Skin epidermis (tissue), 12 donors: Measurements from ENCODE around the gene MRPS18A.
"Not testable (repeated sequence)": the region's sequence is repeated elsewhere in the genome, so short reads cannot be mapped to it uniquely, and the experiment has no call there.

Experiments
- H3K27ac ChIP-seq, 21 experiments: fragments of 200-600 bp; sonication (generic) in 11 of 21; one replicate each; pipeline ENCODE4 v1.5.0; 2020; ENCODE audit warnings: mild to moderate bottlenecking in 3 of 21, inconsistent platforms in 2 of 21, moderate library complexity in 2 of 21
- H3K4me3 ChIP-seq, 7 experiments: fragments of 200-600 bp; sonication (generic) in 2 of 7; one replicate each; pipeline ENCODE4 v1.5.0; 2020; ENCODE audit warnings: inconsistent platforms in 2 of 7, mild to moderate bottlenecking in 2 of 7, moderate library complexity in 1 of 7

The MRPS18A gene

GRCh38 chr6:43702171-43702533 is 14.6 kb upstream of the MRPS18A start:
- peak overlapping the region in 16 of 21 experiments; percentile 21 to 81 (median 60) for H3K27ac ChIP-seq
- H3K4me3 ChIP-seq = no peak overlapping the region

- H3K4me3 ChIP-seq, H3K27ac ChIP-seq: not testable (repeated sequence)
These were observed 13.5 kb upstream of the MRPS18A start for GRCh38 chr6:43700939-43701560.

- Histone ChIP-seq H3K27ac (peak overlapping the region in 10 of 21 experiments; percentile 0 to 69 (median 32)), H3K4me3 (no peak overlapping the region)
These were observed 12.1 kb upstream of the MRPS18A start for GRCh38 chr6:43699564-43700186.

GRCh38 chr6:43698584-43699349 is 11.2 kb upstream of the MRPS18A start:
- H3K4me3 ChIP-seq = no peak overlapping the region
- H3K27ac ChIP-seq = peak overlapping the region in 10 of 21 experiments; percentile 0 to 69 (median 42)

- no peak overlapping the region for H3K27ac ChIP-seq
- no peak overlapping the region for H3K4me3 ChIP-seq
These were observed 9.8 kb upstream of the MRPS18A start for GRCh38 chr6:43697421-43697820.

GRCh38 chr6:43695967-43696291 is 8.3 kb upstream of the MRPS18A start:
- H3K27ac ChIP-seq = peak overlapping the region in 1 of 21 experiments; percentile 32
- no peak overlapping the region for H3K4me3 ChIP-seq

- Histone ChIP-seq H3K27ac (peak overlapping the region in 2 of 21 experiments; percentile 10 to 25), H3K4me3 (no peak overlapping the region)
These were observed 7.8 kb upstream of the MRPS18A start for GRCh38 chr6:43695215-43695966.

- Histone ChIP-seq H3K4me3 (no peak overlapping the region), H3K27ac (no peak overlapping the region)
These were observed 1.8 kb upstream of the MRPS18A start for GRCh38 chr6:43689421-43689820.

GRCh38 chr6:43687079-43687436 is 533 bp downstream of the MRPS18A start:
- H3K4me3 ChIP-seq = peak overlapping the region; percentile 62 to 92 (median 87)
- peak overlapping the region in 20 of 21 experiments; percentile 44 to 87 (median 80) for H3K27ac ChIP-seq

GRCh38 chr6:43683708-43684455 is 3.7 kb downstream of the MRPS18A start:
- no peak overlapping the region for H3K27ac ChIP-seq
- H3K4me3 ChIP-seq = no peak overlapping the region

GRCh38 chr6:43682724-43683429 is 4.7 kb downstream of the MRPS18A start:
- Histone ChIP-seq H3K27ac (no peak overlapping the region), H3K4me3 (no peak overlapping the region)

GRCh38 chr6:43681303-43681702 is 6.3 kb downstream of the MRPS18A start:
- Histone ChIP-seq H3K4me3 (no peak overlapping the region), H3K27ac (no peak overlapping the region)

GRCh38 chr6:43680308-43681200 is 7.0 kb downstream of the MRPS18A start:
- no peak overlapping the region for H3K27ac ChIP-seq

GRCh38 chr6:43679057-43679456 is 8.5 kb downstream of the MRPS18A start:
- no peak overlapping the region for H3K4me3 ChIP-seq
- H3K27ac ChIP-seq = no peak overlapping the region

More at GRCh38 chr6:43680308-43681200, 7.0 kb downstream of the MRPS18A start:
- no peak overlapping the region for H3K4me3 ChIP-seq

- Histone ChIP-seq H3K27ac (no peak overlapping the region), H3K4me3 (no peak overlapping the region)
These were observed 9.2 kb downstream of the MRPS18A start for GRCh38 chr6:43678341-43678740.

- Histone ChIP-seq H3K27ac (no peak overlapping the region), H3K4me3 (no peak overlapping the region)
These were observed 9.8 kb downstream of the MRPS18A start for GRCh38 chr6:43677759-43678158.

GRCh38 chr6:43676962-43677606 is 10.5 kb downstream of the MRPS18A start:
- no peak overlapping the region for H3K4me3 ChIP-seq
- no peak overlapping the region for H3K27ac ChIP-seq

GRCh38 chr6:43674921-43675320 is 12.7 kb downstream of the MRPS18A start:
- Histone ChIP-seq H3K4me3 (no peak overlapping the region), H3K27ac (no peak overlapping the region)
